HG03025 (cell line): ENCODE results near the gene SLC9B2.

ENCODE experiments used
- ATAC-seq: cut with Tn5 transposase; IDR thresholded peaks from one replicate; pipeline ENCODE4 v1.9.1; 2021; ENCODE audit warnings: mild to moderate bottlenecking, moderate library complexity; ENCODE audit not compliant: unreplicated experiment, low FRiP score

SLC9B2 gene, protein sequence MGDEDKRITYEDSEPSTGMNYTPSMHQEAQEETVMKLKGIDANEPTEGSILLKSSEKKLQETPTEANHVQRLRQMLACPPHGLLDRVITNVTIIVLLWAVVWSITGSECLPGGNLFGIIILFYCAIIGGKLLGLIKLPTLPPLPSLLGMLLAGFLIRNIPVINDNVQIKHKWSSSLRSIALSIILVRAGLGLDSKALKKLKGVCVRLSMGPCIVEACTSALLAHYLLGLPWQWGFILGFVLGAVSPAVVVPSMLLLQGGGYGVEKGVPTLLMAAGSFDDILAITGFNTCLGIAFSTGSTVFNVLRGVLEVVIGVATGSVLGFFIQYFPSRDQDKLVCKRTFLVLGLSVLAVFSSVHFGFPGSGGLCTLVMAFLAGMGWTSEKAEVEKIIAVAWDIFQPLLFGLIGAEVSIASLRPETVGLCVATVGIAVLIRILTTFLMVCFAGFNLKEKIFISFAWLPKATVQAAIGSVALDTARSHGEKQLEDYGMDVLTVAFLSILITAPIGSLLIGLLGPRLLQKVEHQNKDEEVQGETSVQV

DNA sequence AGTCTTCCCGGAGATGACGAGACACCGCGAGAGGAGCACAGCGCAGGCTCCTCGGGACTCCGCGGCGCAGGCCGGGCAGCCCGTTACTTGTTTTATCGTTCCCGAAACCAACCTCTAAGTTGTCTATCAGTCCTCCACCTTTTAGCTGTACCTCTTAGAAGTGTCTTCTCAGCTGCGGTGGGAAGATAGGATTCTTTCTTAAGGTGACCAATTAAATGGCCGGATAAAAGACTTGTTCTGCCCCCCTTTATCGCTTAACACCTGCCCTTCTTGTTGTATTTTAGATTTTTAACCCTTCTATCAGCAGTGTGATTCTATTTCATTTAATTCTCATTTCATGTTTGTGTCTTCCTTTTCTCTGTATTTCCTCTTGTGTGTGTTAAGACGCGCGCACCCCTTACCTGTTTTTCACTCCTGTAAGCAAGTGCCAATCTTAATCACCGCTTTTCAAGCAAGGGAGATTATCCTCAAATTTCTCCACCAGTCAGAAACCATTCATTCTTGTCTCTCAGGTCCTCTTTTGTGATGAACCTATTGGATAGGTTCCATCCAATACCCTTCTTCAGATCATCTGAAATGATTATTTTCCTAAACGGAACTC lies at the start of gene SLC9B2:
SLC9B2 (minus strand) TSS at position 15 of the 601 bp plus-strand sequence. CDS start 9,211 bp downstream, outside the sequence.
- peak; percentile 60 for ATAC-seq

DNA sequence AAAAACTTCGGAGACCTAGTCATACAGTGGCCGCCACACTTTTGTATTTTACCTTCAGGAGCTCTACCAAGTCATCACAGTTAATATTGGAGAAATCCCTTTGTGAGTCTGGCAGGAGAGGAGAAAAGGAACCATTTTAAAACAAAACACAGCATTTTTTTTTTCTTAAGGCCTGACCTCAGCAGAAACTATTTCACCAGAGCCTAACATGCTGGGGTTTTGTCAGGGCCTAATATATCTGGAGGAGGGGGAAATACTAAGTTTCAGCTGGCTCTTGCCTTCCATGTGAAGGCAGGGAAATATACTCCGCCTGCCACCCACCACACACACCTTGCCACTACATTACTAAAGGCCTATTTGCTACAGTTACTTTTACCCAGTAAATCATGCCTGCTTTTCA lies 49.6 kb upstream of the SLC9B2 start:
- ATAC-seq, result no peak

DNA sequence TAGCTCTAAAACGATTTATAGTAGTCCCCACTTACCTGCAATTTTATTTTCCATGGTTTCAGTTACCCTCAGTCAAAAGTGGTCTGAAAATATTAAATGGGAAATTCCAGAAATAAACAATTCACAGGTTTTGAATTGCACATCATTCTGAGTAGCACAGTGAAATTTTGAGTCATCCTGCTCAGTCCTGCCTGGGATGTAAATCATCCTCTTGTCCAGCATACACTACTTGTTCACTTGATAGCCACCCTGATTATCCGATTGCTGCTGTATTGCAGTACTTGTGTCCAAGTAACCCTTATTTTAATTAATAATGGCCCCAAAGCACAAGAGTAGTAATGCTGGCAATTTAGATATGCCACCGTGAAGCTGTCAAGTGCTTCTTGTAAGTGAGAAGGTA lies 46.6 kb upstream of the SLC9B2 start:
- no peak for ATAC-seq

DNA sequence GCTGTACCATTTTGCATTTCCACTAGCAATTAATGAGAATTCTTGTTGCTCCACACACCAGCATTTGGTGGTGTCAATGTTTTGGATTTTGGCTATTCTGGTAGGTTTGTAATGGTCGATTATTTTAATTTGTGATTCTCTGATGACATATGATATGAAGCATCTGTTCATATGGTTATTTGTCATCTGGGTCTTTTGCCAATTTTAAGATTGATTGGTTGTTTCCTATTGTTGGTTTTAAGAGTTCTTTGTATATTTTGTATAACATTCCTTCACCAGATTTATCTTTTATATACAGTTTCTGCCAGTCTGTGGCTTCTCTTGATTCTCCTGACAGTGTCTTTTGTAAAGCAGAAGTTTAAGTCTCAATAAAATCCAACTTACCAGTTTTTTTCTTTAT lies 41.6 kb upstream of the SLC9B2 start:
- no peak for ATAC-seq

GRCh38 chr4:103111598-103111997 lies 35.0 kb upstream of the SLC9B2 start:
- ATAC-seq, result no peak

DNA sequence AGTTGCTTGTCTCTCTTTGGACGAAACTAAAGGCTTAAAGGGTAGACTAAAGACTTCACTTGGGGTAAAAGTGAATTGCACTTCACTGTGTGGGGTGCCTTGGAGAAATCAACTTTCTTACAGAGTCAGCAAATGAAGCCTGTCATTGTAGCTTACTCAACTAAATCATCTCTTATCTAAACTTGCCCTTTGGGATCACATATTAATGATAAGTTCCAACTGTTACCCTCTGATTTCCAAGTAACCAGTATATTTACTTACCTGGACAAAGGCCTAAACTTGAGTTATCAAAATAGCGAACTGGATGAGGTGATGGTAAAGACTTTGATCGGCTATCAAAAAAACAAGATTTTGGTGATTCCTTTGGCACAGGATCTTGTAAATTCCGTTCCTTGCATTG lies 32.0 kb upstream of the SLC9B2 start:
- no peak for ATAC-seq

GRCh38 chr4:103105558-103106356 lies 29.2 kb upstream of the SLC9B2 start:
- no peak for ATAC-seq

DNA sequence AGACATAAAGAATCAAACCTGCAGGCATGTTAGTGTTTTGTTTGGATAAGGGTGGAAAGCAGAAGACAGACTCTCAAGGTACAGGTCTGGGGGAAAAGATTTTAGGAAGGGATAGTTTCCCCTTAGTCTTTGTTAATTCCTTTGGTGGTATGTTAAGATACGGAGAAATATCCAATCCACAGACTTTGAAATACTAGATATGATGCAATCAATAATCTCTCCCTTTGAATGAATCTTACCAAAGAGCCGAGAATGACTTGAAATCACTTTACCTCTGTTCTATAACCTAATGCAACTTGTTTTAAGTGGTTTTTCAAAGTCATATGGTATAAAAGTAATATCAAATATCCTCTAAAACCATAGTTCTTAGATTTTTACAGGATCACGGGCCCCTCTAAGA lies 28.3 kb upstream of the SLC9B2 start:
- no peak for ATAC-seq

DNA sequence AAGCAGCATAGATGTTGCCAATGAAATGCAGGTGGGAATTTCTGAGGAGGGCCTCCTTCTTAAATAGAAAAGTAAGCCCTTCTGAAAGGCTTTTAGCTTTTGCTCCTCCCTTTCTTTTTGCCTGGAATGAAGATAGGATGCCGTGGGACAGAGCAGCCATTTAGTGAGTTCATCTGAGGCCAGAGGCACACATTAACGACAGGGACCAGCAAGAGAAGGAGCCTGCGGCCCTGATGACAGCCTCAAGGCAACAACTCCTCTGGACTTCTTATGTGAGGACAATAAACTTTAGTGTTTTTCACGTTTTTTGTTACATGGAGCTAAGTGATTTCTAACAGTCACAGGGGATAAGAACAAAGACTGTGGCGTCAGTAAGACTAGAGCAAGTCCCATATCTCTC lies 24.1 kb upstream of the SLC9B2 start:
- no peak for ATAC-seq

DNA sequence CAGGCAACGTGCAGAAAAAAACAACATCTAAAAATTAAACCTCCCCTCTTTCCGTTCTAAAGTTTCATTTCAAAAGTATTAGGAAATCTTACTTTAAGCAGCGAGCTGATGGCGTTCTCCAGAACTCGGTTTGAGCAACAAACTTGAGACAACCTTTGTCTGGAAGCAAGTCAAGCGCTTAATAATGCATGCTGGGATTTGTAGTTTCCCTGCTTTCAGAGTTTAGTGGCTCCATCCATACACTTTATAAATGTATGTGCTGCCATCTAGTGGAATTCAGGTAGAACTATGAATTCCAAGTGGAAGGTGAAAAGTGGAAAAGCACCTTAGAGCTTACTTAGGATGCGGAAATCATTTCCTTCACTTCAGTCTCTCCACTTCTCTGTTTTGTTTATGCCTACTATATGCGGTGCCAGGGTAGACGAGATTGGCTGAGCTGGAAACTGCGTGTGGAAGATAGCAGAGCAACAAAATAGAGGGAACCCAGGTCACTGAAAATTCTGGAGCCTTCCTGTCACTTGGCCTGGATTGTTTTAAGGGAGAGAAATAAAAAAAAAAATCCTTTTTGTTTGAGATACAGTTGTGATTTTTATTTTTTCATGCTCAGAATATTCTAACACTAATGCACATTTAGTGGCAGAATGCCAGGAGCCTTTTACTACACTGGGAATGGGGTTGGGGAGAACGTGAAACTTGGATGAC lies 23.3 kb upstream of the SLC9B2 start, which contains the start of gene BDH2:
BDH2 (minus strand) TSS at position 144 of the 702 bp plus-strand sequence. CDS start 3,580 bp downstream, outside the sequence.
- peak; percentile 98 for ATAC-seq

GRCh38 chr4:103098756-103099440 lies 22.3 kb upstream of the SLC9B2 start:
- ATAC-seq, result no peak

- ATAC-seq, result no peak
Measured at GRCh38 chr4:103098341-103098740, 21.8 kb upstream of the SLC9B2 start.

DNA sequence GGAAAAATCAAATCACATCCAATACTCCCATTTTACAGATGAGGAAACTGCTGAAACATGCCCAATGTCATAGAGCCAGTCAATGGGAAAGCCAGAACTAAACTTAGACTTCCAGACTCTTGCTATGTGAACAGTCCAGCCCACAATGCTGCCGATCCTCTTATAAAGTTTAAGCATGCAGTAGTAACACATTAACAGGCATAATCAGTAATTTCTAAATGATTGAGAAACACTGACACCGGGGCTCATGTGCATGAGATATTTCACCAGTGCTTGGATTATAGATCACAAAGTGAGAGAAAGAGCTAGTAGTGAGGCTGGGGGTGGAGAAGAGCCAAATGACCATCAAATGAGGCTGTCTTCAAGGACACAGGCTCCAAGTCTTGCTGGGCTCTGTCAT lies 20.6 kb upstream of the SLC9B2 start:
- no peak for ATAC-seq

DNA sequence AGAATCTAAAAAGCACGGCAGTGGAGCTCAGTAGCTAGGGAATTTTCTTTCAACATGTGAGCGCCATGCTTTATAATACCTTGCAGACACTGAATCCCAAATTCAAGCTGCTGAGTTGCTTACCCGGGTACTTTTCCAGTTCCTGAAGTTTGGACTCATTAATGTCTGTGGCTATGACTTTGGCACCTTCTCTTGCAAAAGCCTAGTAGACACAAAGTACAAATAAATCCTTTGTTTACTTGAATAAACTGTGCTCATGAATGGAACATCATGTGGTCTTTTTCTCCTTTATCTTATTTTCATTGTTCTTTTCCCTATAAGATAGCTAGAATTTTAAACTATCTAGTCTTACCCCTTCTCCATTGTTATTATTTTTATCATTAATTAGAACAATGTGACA lies 18.5 kb upstream of the SLC9B2 start:
- ATAC-seq, result no peak

- no peak for ATAC-seq
Measured at GRCh38 chr4:103092245-103092644, 15.7 kb upstream of the SLC9B2 start.

GRCh38 chr4:103091601-103092223 lies 15.2 kb upstream of the SLC9B2 start:
- peak; percentile 66 for ATAC-seq

DNA sequence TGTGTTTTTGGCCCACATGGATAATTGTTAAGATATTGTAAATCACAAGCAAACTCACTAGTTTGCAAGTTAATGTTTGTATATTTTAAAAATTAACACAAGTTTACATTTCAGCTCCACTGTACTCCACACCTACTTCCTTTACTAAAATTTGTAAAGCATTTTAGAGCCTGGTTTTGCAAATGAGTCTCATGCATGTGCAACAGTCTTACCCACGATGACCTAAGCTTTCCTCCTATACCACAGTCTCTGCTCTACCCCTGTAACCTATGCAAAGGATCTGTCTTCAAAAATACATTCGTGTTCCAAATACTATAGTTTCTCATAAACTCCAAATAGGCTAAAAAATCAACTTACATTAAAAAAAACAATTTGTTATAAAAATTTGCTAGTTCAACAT lies 12.9 kb upstream of the SLC9B2 start:
- no peak for ATAC-seq

DNA sequence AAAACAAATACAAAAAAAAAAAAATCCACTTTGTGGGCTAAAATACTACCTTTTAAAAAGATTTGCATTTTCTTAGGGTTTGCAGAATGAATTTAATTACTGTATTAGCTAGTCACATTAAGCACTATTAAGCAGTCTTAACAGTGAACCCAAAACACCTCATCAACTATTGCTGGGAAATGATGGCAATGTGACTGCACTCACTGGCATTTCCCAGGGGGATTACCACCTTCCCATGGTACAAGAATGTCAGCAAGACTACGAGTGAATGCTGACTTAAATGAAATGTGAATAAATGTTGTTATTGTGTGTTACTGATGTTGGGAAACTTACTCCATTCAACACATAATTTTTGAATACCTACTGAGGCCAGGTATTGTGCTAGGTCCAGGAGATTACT lies 10.0 kb upstream of the SLC9B2 start:
- no peak for ATAC-seq

GRCh38 chr4:103085555-103086196 lies 9.1 kb upstream of the SLC9B2 start:
- ATAC-seq, result no peak
